Mesendoderm (in vitro differentiated cells): Measurements from ENCODE around the gene WFIKKN2.

Source experiments
- DNase-seq: peaks from one replicate; pipeline ENCODE4 v3.0.0; 2013
- H2AK5ac ChIP-seq: 2 replicates; pipeline ENCODE4 v1.6.1; 2013; ENCODE audit warnings: low read length, inconsistent platforms
- H2BK120ac ChIP-seq: 2 replicates; pipeline ENCODE4 v1.6.1; 2013; ENCODE audit warnings: low read depth, mild to moderate bottlenecking, low read length, moderate library complexity, mixed read lengths
- H2BK15ac ChIP-seq: replicated peaks from 2 replicates; pipeline ENCODE4 v1.6.1; 2013; ENCODE audit warnings: low read depth, mild to moderate bottlenecking, moderate library complexity
- H2BK5ac ChIP-seq: 2 replicates; pipeline ENCODE4 v1.6.1; 2013; ENCODE audit warnings: low read length, inconsistent platforms
- H3K18ac ChIP-seq: 2 replicates; pipeline ENCODE4 v1.6.1; 2013; ENCODE audit warnings: mild to moderate bottlenecking, low read length, mixed read lengths
- H3K23ac ChIP-seq: one replicate; pipeline ENCODE4 v1.6.1; 2013; ENCODE audit warnings: low read length
- H3K27ac ChIP-seq: 2 replicates; pipeline ENCODE4 v1.5.1; 2013; ENCODE audit warnings: low read depth, mild to moderate bottlenecking, inconsistent platforms, low read length, moderate library complexity
- H3K27me3 ChIP-seq: 2 replicates; pipeline ENCODE4 v1.6.1; 2013; ENCODE audit warnings: low read length, control low read depth, mild to moderate bottlenecking, inconsistent platforms; ENCODE audit not compliant: insufficient read depth, poor library complexity
- H3K36me3 ChIP-seq: 2 replicates; pipeline ENCODE4 v1.6.1; 2013; ENCODE audit warnings: low read length, inconsistent platforms; ENCODE audit not compliant: control insufficient read depth, insufficient read depth
- H3K4ac ChIP-seq: one replicate; pipeline ENCODE4 v1.6.1; 2013; ENCODE audit warnings: low read depth, mild to moderate bottlenecking, low read length, moderate library complexity
- H3K4me1 ChIP-seq: 2 replicates; pipeline ENCODE4 v1.6.1; 2013; ENCODE audit warnings: low read depth, low read length, inconsistent platforms; ENCODE audit not compliant: control insufficient read depth
- H3K4me2 ChIP-seq: 2 replicates; pipeline ENCODE4 v1.6.1; 2013; ENCODE audit warnings: low read length
- H3K4me3 ChIP-seq: 2 replicates; pipeline ENCODE4 v1.5.1; 2013; ENCODE audit warnings: mild to moderate bottlenecking, low read length
- H3K56ac ChIP-seq: one replicate; pipeline ENCODE4 v1.6.1; 2013; ENCODE audit warnings: low read length
- H3K79me1 ChIP-seq: 2 replicates; pipeline ENCODE4 v1.6.1; 2013; ENCODE audit warnings: low read length, inconsistent platforms
- H3K79me2 ChIP-seq: 2 replicates; pipeline ENCODE4 v1.6.1; 2013; ENCODE audit warnings: mild to moderate bottlenecking, low read length; ENCODE audit not compliant: control insufficient read depth, insufficient read depth
- H3K9ac ChIP-seq: 2 replicates; pipeline ENCODE4 v1.6.1; 2013; ENCODE audit warnings: low read length, inconsistent platforms
- H4K5ac ChIP-seq: one replicate; pipeline ENCODE4 v1.6.1; 2013; ENCODE audit warnings: low read length
- H4K8ac ChIP-seq: one replicate; pipeline ENCODE4 v1.6.1; 2013; ENCODE audit warnings: low read depth, mild to moderate bottlenecking, control low read depth, low read length, moderate library complexity
- WGBS: extraction: QIAGEN DNeasy Blood & Tissue Kit; methylation state at CpG from one replicate; pipeline ENCODE4 v1.1.7; 2013; ENCODE audit warnings: low lambda C conversion rate, missing lambda C conversion rate; ENCODE audit not compliant: insufficient coverage; ENCODE audit errors: extremely low coverage; 5-methylcytosine and 5-hydroxymethylcytosine counted together

Gene WFIKKN2

GRCh38 chr17:50884439-50885311 lies 49.3 kb downstream of the WFIKKN2 start:
- H2AK5ac ChIP-seq: no peak overlapping the region
- H3K4ac ChIP-seq: no peak overlapping the region
- no peak overlapping the region for H2BK120ac ChIP-seq
- H3K4me2 ChIP-seq: no peak overlapping the region
- no peak overlapping the region for H3K4me3 ChIP-seq
- H2BK15ac ChIP-seq: no peak overlapping the region
- H3K79me1 ChIP-seq: no peaks in the 10 kb centered on the region
- H3K56ac ChIP-seq: no peak overlapping the region
- H3K18ac ChIP-seq: no peak overlapping the region
- no peak overlapping the region for H4K8ac ChIP-seq
- H4K5ac ChIP-seq: no peak overlapping the region
- peaks cover 6% of the 10 kb centered on the region for H3K4me1 ChIP-seq
- no peak overlapping the region for H2BK5ac ChIP-seq
- no peak overlapping the region for H3K23ac ChIP-seq
- DNase-seq: peak; percentile 94
- H3K27me3 ChIP-seq: no peaks in the 10 kb centered on the region
- H3K79me2 ChIP-seq: no peaks in the 10 kb centered on the region
- no peak overlapping the region for H3K27ac ChIP-seq
- H3K36me3 ChIP-seq: no peaks in the 10 kb centered on the region
- whole genome bisulfite sequencing: no CpG with 5 or more reads among the region's 8 CpGs
- H3K9ac ChIP-seq: no peak overlapping the region

GRCh38 chr17:50887705-50888245 lies 52.4 kb downstream of the WFIKKN2 start:
- no peak overlapping the region for H4K5ac ChIP-seq
- H2BK15ac ChIP-seq: no peak overlapping the region
- H3K23ac ChIP-seq: no peak overlapping the region
- H3K27me3 ChIP-seq: no peaks in the 10 kb centered on the region
- no peak overlapping the region for H3K18ac ChIP-seq
- no peak overlapping the region for H3K27ac ChIP-seq
- no peaks in the 10 kb centered on the region for H3K36me3 ChIP-seq
- H3K79me2 ChIP-seq: no peaks in the 10 kb centered on the region
- H2BK5ac ChIP-seq: no peak overlapping the region
- H3K4me1 ChIP-seq: peaks cover 7% of the 10 kb centered on the region
- no peak overlapping the region for H3K4ac ChIP-seq
- WGBS: no CpG with 5 or more reads among the region's 5 CpGs
- H3K56ac ChIP-seq: no peak overlapping the region
- DNase-seq: no peak
- H2AK5ac ChIP-seq: no peak overlapping the region
- no peak overlapping the region for H3K9ac ChIP-seq
- no peak overlapping the region for H3K4me3 ChIP-seq
- no peak overlapping the region for H2BK120ac ChIP-seq
- no peak overlapping the region for H4K8ac ChIP-seq
- no peaks in the 10 kb centered on the region for H3K79me1 ChIP-seq
- no peak overlapping the region for H3K4me2 ChIP-seq

GRCh38 chr17:50889528-50890118 lies 54.2 kb downstream of the WFIKKN2 start:
- Histone ChIP-seq H3K27ac (no peak overlapping the region), H3K18ac (no peak overlapping the region), H3K4me2 (no peak overlapping the region), H4K8ac (no peak overlapping the region), H3K79me1 (no peaks in the 10 kb centered on the region), H2BK15ac (no peak overlapping the region), H2AK5ac (no peak overlapping the region), H3K4me1 (peaks cover 5% of the 10 kb centered on the region), H3K56ac (no peak overlapping the region), H3K23ac (no peak overlapping the region), H3K4me3 (no peak overlapping the region), H4K5ac (no peak overlapping the region), H2BK120ac (no peak overlapping the region), H3K4ac (no peak overlapping the region), H2BK5ac (no peak overlapping the region), H3K27me3 (no peaks in the 10 kb centered on the region), H3K9ac (no peak overlapping the region), H3K79me2 (no peaks in the 10 kb centered on the region), H3K36me3 (no peaks in the 10 kb centered on the region)
- WGBS: no CpG with 5 or more reads among the region's 3 CpGs
- peak; percentile 65 for DNase-seq

- Histone ChIP-seq H3K56ac (no peak overlapping the region), H3K79me1 (no peaks in the 10 kb centered on the region), H3K23ac (no peak overlapping the region), H3K4me3 (no peak overlapping the region), H3K18ac (no peak overlapping the region), H3K9ac (no peak overlapping the region), H4K5ac (no peak overlapping the region), H2BK15ac (no peak overlapping the region), H3K79me2 (no peaks in the 10 kb centered on the region), H4K8ac (no peak overlapping the region), H2AK5ac (no peak overlapping the region), H3K4me2 (no peak overlapping the region), H3K27ac (no peak overlapping the region), H3K4me1 (peaks cover 5% of the 10 kb centered on the region), H2BK5ac (no peak overlapping the region), H3K4ac (no peak overlapping the region), H2BK120ac (no peak overlapping the region), H3K36me3 (no peaks in the 10 kb centered on the region), H3K27me3 (no peaks in the 10 kb centered on the region)
- WGBS: no CpG with 5 or more reads among the region's 12 CpGs
- no peak for DNase-seq
Observed at GRCh38 chr17:50890675-50891516, 55.5 kb downstream of the WFIKKN2 start.

GRCh38 chr17:50891577-50891989 lies 56.2 kb downstream of the WFIKKN2 start:
- Histone ChIP-seq H3K18ac (no peak overlapping the region), H3K36me3 (no peaks in the 10 kb centered on the region), H2AK5ac (no peak overlapping the region), H3K56ac (no peak overlapping the region), H3K79me1 (no peaks in the 10 kb centered on the region), H4K8ac (no peak overlapping the region), H2BK5ac (no peak overlapping the region), H2BK120ac (no peak overlapping the region), H3K4me3 (no peak overlapping the region), H4K5ac (no peak overlapping the region), H3K27me3 (no peaks in the 10 kb centered on the region), H3K4ac (no peak overlapping the region), H3K4me1 (peaks cover 5% of the 10 kb centered on the region), H3K79me2 (no peaks in the 10 kb centered on the region), H3K23ac (no peak overlapping the region), H3K27ac (no peak overlapping the region), H2BK15ac (no peak overlapping the region), H3K9ac (no peak overlapping the region), H3K4me2 (no peak overlapping the region)
- no CpG with 5 or more reads among the region's 4 CpGs for WGBS
- no peak for DNase-seq
